Retinal pigment epithelial cell (primary cell): Measurements from ENCODE around the gene CHRNB2.
A peak's percentile ranks its signal among the peaks of the same experiment; 100 is the strongest.

ENCODE experiments used
- DNase-seq: peaks from one replicate; pipeline ENCODE4 v3.0.0-alpha.2; 2010; ENCODE audit warnings: low read depth
- H3K4me3 ChIP-seq: 2 replicates; pipeline ENCODE4 v1.5.1; 2011; ENCODE audit warnings: mild to moderate bottlenecking, low read length, control low read depth, moderate library complexity
- TF ChIP-seq, protein P1 (sequence below): conservative IDR thresholded peaks from 2 replicates; pipeline ENCODE4 v1.5.1; 2011; ENCODE audit warnings: low read depth, low read length, control low read depth, inconsistent platforms

CHRNB2 gene

GRCh38 chr1:154624746-154625643 lies 57.4 kb downstream of the CHRNB2 start:
- TF ChIP-seq, protein P1, sequence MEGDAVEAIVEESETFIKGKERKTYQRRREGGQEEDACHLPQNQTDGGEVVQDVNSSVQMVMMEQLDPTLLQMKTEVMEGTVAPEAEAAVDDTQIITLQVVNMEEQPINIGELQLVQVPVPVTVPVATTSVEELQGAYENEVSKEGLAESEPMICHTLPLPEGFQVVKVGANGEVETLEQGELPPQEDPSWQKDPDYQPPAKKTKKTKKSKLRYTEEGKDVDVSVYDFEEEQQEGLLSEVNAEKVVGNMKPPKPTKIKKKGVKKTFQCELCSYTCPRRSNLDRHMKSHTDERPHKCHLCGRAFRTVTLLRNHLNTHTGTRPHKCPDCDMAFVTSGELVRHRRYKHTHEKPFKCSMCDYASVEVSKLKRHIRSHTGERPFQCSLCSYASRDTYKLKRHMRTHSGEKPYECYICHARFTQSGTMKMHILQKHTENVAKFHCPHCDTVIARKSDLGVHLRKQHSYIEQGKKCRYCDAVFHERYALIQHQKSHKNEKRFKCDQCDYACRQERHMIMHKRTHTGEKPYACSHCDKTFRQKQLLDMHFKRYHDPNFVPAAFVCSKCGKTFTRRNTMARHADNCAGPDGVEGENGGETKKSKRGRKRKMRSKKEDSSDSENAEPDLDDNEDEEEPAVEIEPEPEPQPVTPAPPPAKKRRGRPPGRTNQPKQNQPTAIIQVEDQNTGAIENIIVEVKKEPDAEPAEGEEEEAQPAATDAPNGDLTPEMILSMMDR = peak; percentile 20
- DNase-seq = no peak
- no peak overlapping the region for H3K4me3 ChIP-seq

- no peak for DNase-seq
- peak overlapping the region; percentile 86 for H3K4me3 ChIP-seq
Observed at GRCh38 chr1:154626456-154627256, 59.1 kb downstream of the CHRNB2 start.

GRCh38 chr1:154627257-154628120 lies 59.9 kb downstream of the CHRNB2 start:
- H3K4me3 ChIP-seq = peak overlapping the region; percentile 86
- TF ChIP-seq, protein P1 = no peak
- peak; percentile 55 for DNase-seq

More at GRCh38 chr1:154626456-154627256, 59.1 kb downstream of the CHRNB2 start:
- TF ChIP-seq, protein P1 = no peak

GRCh38 chr1:154628121-154628405 lies 60.5 kb downstream of the CHRNB2 start:
- TF ChIP-seq, protein P1 = no peak
- peak overlapping the region; percentile 86 for H3K4me3 ChIP-seq

GRCh38 chr1:154629061-154629674 lies 61.6 kb downstream of the CHRNB2 start:
- TF ChIP-seq, protein P1 = no peak
- no peak overlapping the region for H3K4me3 ChIP-seq
- no peak for DNase-seq

More at GRCh38 chr1:154628121-154628405, 60.5 kb downstream of the CHRNB2 start:
- no peak for DNase-seq
